HEK293 (cell line): ENCODE data around the gene EVI5L.

Experiments used
- EGR2 ChIP-seq: fragments of 450-650 bp; formaldehyde crosslinking; IDR thresholded peaks from 2 replicates; pipeline ENCODE4 v1.5.1; 2016; ENCODE audit warnings: low read depth, missing biosample characterization, missing genetic modification characterization
- MZF1 ChIP-seq: fragments of 450-650 bp; formaldehyde crosslinking; IDR thresholded peaks from 2 replicates; pipeline ENCODE4 v1.5.1; 2017; ENCODE audit warnings: missing biosample characterization, missing genetic modification characterization, borderline replicate concordance
- ZBTB7A ChIP-seq: fragments of 450-650 bp; formaldehyde crosslinking; IDR thresholded peaks from 2 replicates; pipeline ENCODE4 v1.5.1; 2016; ENCODE audit warnings: low read depth, missing biosample characterization, missing genetic modification characterization
- ZFHX2 ChIP-seq: fragments of 450-650 bp; formaldehyde crosslinking; conservative IDR thresholded peaks from 2 replicates; pipeline ENCODE4 v1.5.1; 2016; ENCODE audit warnings: missing biosample characterization, missing genetic modification characterization
- ZNF830 ChIP-seq: fragments of 450-650 bp; IDR thresholded peaks from 2 replicates; pipeline ENCODE4 v1.5.0; 2018; ENCODE audit warnings: missing biosample characterization, missing genetic modification characterization, low read depth, mild to moderate bottlenecking, moderate library complexity
- TF ChIP-seq, protein P1 (sequence below): fragments of 450-650 bp; formaldehyde crosslinking; IDR thresholded peaks from 2 replicates; pipeline ENCODE4 v1.5.1; 2016; ENCODE audit warnings: missing biosample characterization, missing genetic modification characterization
- TF ChIP-seq, protein P2 (sequence below): fragments of 450-650 bp; IDR thresholded peaks from 2 replicates; pipeline ENCODE4 v1.5.1; 2018; ENCODE audit warnings: missing biosample characterization, mild to moderate bottlenecking, missing genetic modification characterization

DNA sequence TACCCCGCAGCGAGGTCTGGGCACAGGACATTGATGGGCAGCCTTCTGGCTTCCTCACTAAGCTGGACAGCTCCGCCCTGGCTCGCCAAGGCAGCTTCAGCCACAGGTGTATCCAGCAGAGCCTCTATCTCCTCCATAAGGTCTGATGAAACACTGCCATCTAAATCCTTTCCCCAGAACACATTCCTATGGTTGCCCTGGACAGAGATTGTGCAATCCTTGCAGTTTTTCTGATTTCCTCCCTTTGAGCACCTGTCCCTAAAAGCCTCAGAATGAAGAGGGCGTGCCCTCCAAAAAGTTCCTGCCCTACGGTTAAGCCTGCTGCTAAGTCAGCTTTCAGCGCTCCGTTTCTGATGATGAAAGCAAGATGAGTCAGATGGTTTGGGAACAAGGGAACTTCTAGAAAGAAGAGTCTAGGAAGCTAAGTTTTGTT lies 46.0 kb upstream of the EVI5L start:
- TF ChIP-seq, protein P1, sequence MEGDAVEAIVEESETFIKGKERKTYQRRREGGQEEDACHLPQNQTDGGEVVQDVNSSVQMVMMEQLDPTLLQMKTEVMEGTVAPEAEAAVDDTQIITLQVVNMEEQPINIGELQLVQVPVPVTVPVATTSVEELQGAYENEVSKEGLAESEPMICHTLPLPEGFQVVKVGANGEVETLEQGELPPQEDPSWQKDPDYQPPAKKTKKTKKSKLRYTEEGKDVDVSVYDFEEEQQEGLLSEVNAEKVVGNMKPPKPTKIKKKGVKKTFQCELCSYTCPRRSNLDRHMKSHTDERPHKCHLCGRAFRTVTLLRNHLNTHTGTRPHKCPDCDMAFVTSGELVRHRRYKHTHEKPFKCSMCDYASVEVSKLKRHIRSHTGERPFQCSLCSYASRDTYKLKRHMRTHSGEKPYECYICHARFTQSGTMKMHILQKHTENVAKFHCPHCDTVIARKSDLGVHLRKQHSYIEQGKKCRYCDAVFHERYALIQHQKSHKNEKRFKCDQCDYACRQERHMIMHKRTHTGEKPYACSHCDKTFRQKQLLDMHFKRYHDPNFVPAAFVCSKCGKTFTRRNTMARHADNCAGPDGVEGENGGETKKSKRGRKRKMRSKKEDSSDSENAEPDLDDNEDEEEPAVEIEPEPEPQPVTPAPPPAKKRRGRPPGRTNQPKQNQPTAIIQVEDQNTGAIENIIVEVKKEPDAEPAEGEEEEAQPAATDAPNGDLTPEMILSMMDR = no peak
- TF ChIP-seq EGR2 (tag by site-specific recombination) (no peak), ZBTB7A (no peak), ZNF830 (tag by site-specific recombination) (no peak), ZFHX2 (no peak), MZF1 (tag by site-specific recombination) (no peak)
- TF ChIP-seq, protein P2, sequence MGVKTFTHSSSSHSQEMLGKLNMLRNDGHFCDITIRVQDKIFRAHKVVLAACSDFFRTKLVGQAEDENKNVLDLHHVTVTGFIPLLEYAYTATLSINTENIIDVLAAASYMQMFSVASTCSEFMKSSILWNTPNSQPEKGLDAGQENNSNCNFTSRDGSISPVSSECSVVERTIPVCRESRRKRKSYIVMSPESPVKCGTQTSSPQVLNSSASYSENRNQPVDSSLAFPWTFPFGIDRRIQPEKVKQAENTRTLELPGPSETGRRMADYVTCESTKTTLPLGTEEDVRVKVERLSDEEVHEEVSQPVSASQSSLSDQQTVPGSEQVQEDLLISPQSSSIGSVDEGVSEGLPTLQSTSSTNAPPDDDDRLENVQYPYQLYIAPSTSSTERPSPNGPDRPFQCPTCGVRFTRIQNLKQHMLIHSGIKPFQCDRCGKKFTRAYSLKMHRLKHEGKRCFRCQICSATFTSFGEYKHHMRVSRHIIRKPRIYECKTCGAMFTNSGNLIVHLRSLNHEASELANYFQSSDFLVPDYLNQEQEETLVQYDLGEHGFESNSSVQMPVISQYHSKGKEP (tag by site-specific recombination) = no peak
